Neural crest cell (in vitro differentiated cells): ENCODE results near the gene SOD2. TPM values are rescaled to one million over a fixed set of nuclear protein-coding genes. Genes with fewer than 3 reads are reported as not detected.
"Not testable (repeated sequence)": the region's sequence is repeated elsewhere in the genome, so short reads cannot be mapped to it uniquely, and the experiment has no call there.

Source experiments
- DNase-seq: peaks from one replicate; pipeline ENCODE4 v3.0.0; 2021; ENCODE audit warnings: low read depth, mixed read lengths, low spot score
- H3K27ac Mint-ChIP-seq: one replicate; pipeline ENCODE4 v1.8.0; 2021; ENCODE audit warnings: mild to moderate bottlenecking, mixed read lengths; ENCODE audit not compliant: unreplicated experiment
- H3K27me3 Mint-ChIP-seq: 2 replicates; pipeline ENCODE4 v1.8.0; 2021; ENCODE audit warnings: low read depth, mild to moderate bottlenecking, mixed read lengths
- H3K36me3 Mint-ChIP-seq: 2 replicates; pipeline ENCODE4 v1.8.0; 2021; ENCODE audit warnings: low read depth, mild to moderate bottlenecking, mixed read lengths
- H3K4me1 Mint-ChIP-seq: 2 replicates; pipeline ENCODE4 v1.8.0; 2021; ENCODE audit warnings: mixed read lengths
- H3K4me3 Mint-ChIP-seq: one replicate; pipeline ENCODE4 v1.8.0; 2021; ENCODE audit warnings: mild to moderate bottlenecking, mixed read lengths
- H3K9me3 Mint-ChIP-seq: 2 replicates; pipeline ENCODE4 v1.8.0; 2021; ENCODE audit warnings: mixed read lengths
- CTCF ChIP-seq: fragments of 200-600 bp; sonication (generic); conservative IDR thresholded peaks from 2 replicates; pipeline ENCODE4 v1.5.0; 2021; ENCODE audit warnings: antibody characterized with exemption, mild to moderate bottlenecking
- total RNA-seq: library from RNA; stranded (reverse); gene quantifications from 2 replicates; pipeline ENCODE4 v1.2.1, GENCODE V29; 2021

The SOD2 gene
- total RNA-seq, 1 donor from 2014 or later = 91.9 TPM

- no peaks in the 10 kb centered on the region for H3K9me3 Mint-ChIP-seq
- DNase-seq = no peak
- H3K27ac Mint-ChIP-seq = no peak overlapping the region
- H3K4me3 Mint-ChIP-seq = peak overlapping the region; percentile 89
- H3K36me3 Mint-ChIP-seq = peaks cover 11% of the 10 kb centered on the region
- TF ChIP-seq CTCF = peak; percentile 76
- H3K27me3 Mint-ChIP-seq = no peaks in the 10 kb centered on the region
- peaks cover 29% of the 10 kb centered on the region for H3K4me1 Mint-ChIP-seq
Measured at GRCh38 chr6:159691133-159691962, 1.7 kb downstream of the SOD2 start.

- Mint-ChIP-seq H3K36me3 (peaks cover 13% of the 10 kb centered on the region), H3K4me1 (peaks cover 29% of the 10 kb centered on the region)
- H3K4me3 Mint-ChIP-seq, DNase-seq, H3K27me3 Mint-ChIP-seq, H3K27ac Mint-ChIP-seq, H3K9me3 Mint-ChIP-seq: not testable (repeated sequence)
Measured at GRCh38 chr6:159690135-159690534, 2.9 kb downstream of the SOD2 start.

- Mint-ChIP-seq H3K36me3 (peaks cover 16% of the 10 kb centered on the region), H3K27ac (no peak overlapping the region), H3K27me3 (no peaks in the 10 kb centered on the region)
Measured at GRCh38 chr6:159689001-159689400, 4.0 kb downstream of the SOD2 start.

GRCh38 chr6:159688266-159688905 lies 4.7 kb downstream of the SOD2 start:
- Mint-ChIP-seq H3K4me1 (peaks cover 16% of the 10 kb centered on the region), H3K27me3 (no peaks in the 10 kb centered on the region), H3K27ac (peak overlapping the region; percentile 44), H3K4me3 (peak overlapping the region; percentile 32), H3K9me3 (no peaks in the 10 kb centered on the region), H3K36me3 (peaks cover 16% of the 10 kb centered on the region)
- TF ChIP-seq CTCF = no peak
- DNase-seq = no peak

More at GRCh38 chr6:159689001-159689400, 4.0 kb downstream of the SOD2 start:
- Mint-ChIP-seq H3K4me3 (peak overlapping the region; percentile 32), H3K4me1 (peaks cover 20% of the 10 kb centered on the region), H3K9me3 (no peaks in the 10 kb centered on the region)
- TF ChIP-seq CTCF = no peak
- DNase-seq = no peak

GRCh38 chr6:159687341-159687740 lies 5.7 kb downstream of the SOD2 start:
- Mint-ChIP-seq H3K27ac (no peak overlapping the region), H3K27me3 (no peaks in the 10 kb centered on the region), H3K4me3 (no peak overlapping the region), H3K36me3 (peaks cover 16% of the 10 kb centered on the region), H3K9me3 (no peaks in the 10 kb centered on the region), H3K4me1 (peaks cover 16% of the 10 kb centered on the region)
- no peak for TF ChIP-seq CTCF
- no peak for DNase-seq

- no peak for TF ChIP-seq CTCF
- H3K9me3 Mint-ChIP-seq = no peaks in the 10 kb centered on the region
- H3K27ac Mint-ChIP-seq = peak overlapping the region; percentile 50
- DNase-seq = no peak
- peaks cover 16% of the 10 kb centered on the region for H3K36me3 Mint-ChIP-seq
- H3K4me3 Mint-ChIP-seq = no peak overlapping the region
- peaks cover 9% of the 10 kb centered on the region for H3K4me1 Mint-ChIP-seq
- no peaks in the 10 kb centered on the region for H3K27me3 Mint-ChIP-seq
Measured at GRCh38 chr6:159686703-159687102, 6.3 kb downstream of the SOD2 start.
